Cardiac atrium fibroblast (primary cell): Measurements from ENCODE around the gene OR1N2. TPM values are rescaled to one million over a fixed set of nuclear protein-coding genes. Genes with fewer than 3 reads are reported as not detected.

ENCODE experiments used
- total RNA-seq: library from RNA; depleted of rRNA; stranded (reverse); fragments of >200 nt; gene quantifications from 2 replicates; pipeline ENCODE4 v1.2.3, GENCODE V29; 2015

Gene OR1N2
- not detected in 2 replicates for total RNA-seq

GRCh38 chr9:122552812-122553211 lies at the start of gene OR1N2:
OR1N2 (plus strand) TSS chr9:122553112; CDS start chr9:122553212, 100 bp downstream.

GRCh38 chr9:122510502-122510901 lies 42.4 kb upstream of the OR1N2 start, which contains the start of gene OR1J2:
OR1J2 (plus strand) TSS chr9:122510802; CDS start chr9:122510802, 0 bp downstream.

GRCh38 chr9:122518841-122519240 lies 34.1 kb upstream of the OR1N2 start, which contains the start of gene OR1J4:
OR1J4 (plus strand) TSS chr9:122519141; CDS start chr9:122519141, 0 bp downstream.

DNA sequence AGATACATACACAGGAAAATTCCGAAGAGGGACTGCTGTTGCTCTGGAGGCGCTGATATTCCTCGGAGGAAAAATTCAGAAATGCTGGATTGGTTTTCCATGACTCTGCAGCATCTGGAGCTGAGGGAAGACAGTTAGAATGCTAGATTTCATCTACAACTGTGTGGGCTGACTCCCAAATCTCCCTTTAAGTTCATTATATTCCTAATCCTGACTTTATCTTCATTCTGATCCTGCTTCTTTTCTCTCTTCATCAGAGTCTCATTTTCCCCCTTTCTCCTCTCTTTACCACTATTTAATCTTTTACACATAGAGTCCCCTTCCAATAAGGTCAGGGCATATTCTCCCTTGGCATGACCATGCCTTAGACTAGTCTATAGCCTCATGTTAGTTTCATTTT lies 25.7 kb upstream of the OR1N2 start, which contains the start of gene OR1N1:
Gene OR1N1, minus strand, starts transcription at position 101 of the 400 bp plus-strand sequence. Its CDS starts 0 bp downstream, at position 101.

DNA sequence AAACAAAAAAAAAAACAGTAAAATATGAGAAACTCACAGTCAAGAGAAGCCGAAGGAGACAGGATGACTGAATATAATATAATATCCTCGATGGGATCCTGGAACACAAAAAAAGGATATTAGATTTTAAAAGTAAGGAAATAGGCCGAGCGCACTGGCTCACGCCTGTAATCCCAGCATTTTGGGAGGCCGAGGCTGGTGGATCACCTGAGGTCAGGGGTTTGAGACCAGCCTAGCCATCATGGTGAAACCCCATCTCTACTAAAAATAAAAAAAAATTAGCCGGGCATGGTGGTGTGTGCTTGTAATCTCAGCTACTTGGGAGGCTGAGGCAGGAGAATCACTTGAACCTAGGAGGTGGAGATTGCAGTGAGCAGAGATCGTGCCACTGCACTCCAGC lies 30.4 kb downstream of the OR1N2 start, which contains the start of gene OR1L8:
Gene OR1L8, minus strand, starts transcription at position 101 of the 400 bp plus-strand sequence. CDS start 14,907 bp downstream, outside the sequence.

Other genes with a start within 250 kb of the OR1N2 start
- gene PTGS1, start 182.1 kb upstream of the OR1N2 start, total RNA-seq = 267 and 340 TPM in 2 replicates
- gene OR1J1, start 75.2 kb upstream of the OR1N2 start, total RNA-seq = not detected in 2 replicates
- not detected in 2 replicates for gene OR1J2, start 42.3 kb upstream of the OR1N2 start, total RNA-seq
- gene OR1J4, start 34.0 kb upstream of the OR1N2 start, total RNA-seq = not detected in 2 replicates
- not detected in 2 replicates for gene OR1N1, start 25.8 kb upstream of the OR1N2 start, total RNA-seq
- not detected in 2 replicates for gene OR1L8, start 30.3 kb downstream of the OR1N2 start, total RNA-seq
- gene OR1Q1, start 61.6 kb downstream of the OR1N2 start, total RNA-seq = not detected in 2 replicates
- gene OR1B1, start 104.5 kb downstream of the OR1N2 start, total RNA-seq = not detected in 2 replicates
- gene OR1L1, start 108.6 kb downstream of the OR1N2 start, total RNA-seq = not detected in 2 replicates
- gene OR1L3, start 122.0 kb downstream of the OR1N2 start, total RNA-seq = not detected in 2 replicates
- not detected in 2 replicates for gene OR1L4, start 170.9 kb downstream of the OR1N2 start, total RNA-seq
- gene OR1L6, start 189.2 kb downstream of the OR1N2 start, total RNA-seq = not detected in 2 replicates
- gene OR5C1, start 235.8 kb downstream of the OR1N2 start, total RNA-seq = not detected in 2 replicates
- gene OR1K1, start 247.0 kb downstream of the OR1N2 start, total RNA-seq = not detected in 2 replicates